Measurements from ENCODE around the gene LMO7. TPM values are rescaled to one million over a fixed set of nuclear protein-coding genes. Genes with fewer than 3 reads are reported as not detected.
A peak's percentile ranks its signal among the peaks of the same experiment; 100 is the strongest.

LMO7 gene
- total RNA-seq, 1 experiment from 2014 or later = 100 TPM

GRCh38 chr13:75889427-75889826 lies 253.3 kb downstream of the LMO7 start:
- no peaks in the 10 kb centered on the region for H3K27me3 ChIP-seq
- H3K4me3 ChIP-seq = no peak overlapping the region

GRCh38 chr13:75895168-75895567 lies 259.0 kb downstream of the LMO7 start:
- H3K9me3 ChIP-seq = no peaks in the 10 kb centered on the region; the same call in 1 of the 2 replicates
- no peak for DNase-seq
- H3K36me3 ChIP-seq = no peaks in the 10 kb centered on the region
- no peaks in the 10 kb centered on the region for H3K27me3 ChIP-seq
- no peak overlapping the region for H3K4me3 ChIP-seq

More at GRCh38 chr13:75889427-75889826, 253.3 kb downstream of the LMO7 start:
- no peaks in the 10 kb centered on the region for H3K9me3 ChIP-seq
- DNase-seq = no peak
- H3K36me3 ChIP-seq = no peaks in the 10 kb centered on the region

- Histone ChIP-seq H3K36me3 (no peaks in the 10 kb centered on the region), H3K9me3 (no peaks in the 10 kb centered on the region; the same call in 1 of the 2 replicates), H3K4me3 (no peak overlapping the region), H3K27me3 (no peaks in the 10 kb centered on the region)
- no peak for DNase-seq
Measured at GRCh38 chr13:75896271-75896670, 260.1 kb downstream of the LMO7 start.

- no peaks in the 10 kb centered on the region; the same call in 1 of the 2 replicates for H3K9me3 ChIP-seq
- no peak overlapping the region for H3K4me3 ChIP-seq
- DNase-seq = no peak
- no peaks in the 10 kb centered on the region for H3K36me3 ChIP-seq
- H3K27me3 ChIP-seq = no peaks in the 10 kb centered on the region
Measured at GRCh38 chr13:75897386-75897785, 261.3 kb downstream of the LMO7 start.

GRCh38 chr13:75901501-75901900 lies 265.4 kb downstream of the LMO7 start:
- Histone ChIP-seq H3K4me3 (no peak overlapping the region), H3K36me3 (no peaks in the 10 kb centered on the region), H3K27me3 (no peaks in the 10 kb centered on the region), H3K9me3 (no peaks in the 10 kb centered on the region; the same call in 1 of the 2 replicates)
- no peak for DNase-seq

- Histone ChIP-seq H3K36me3 (no peaks in the 10 kb centered on the region), H3K4me3 (no peak overlapping the region), H3K27me3 (no peaks in the 10 kb centered on the region), H3K9me3 (no peaks in the 10 kb centered on the region; the same call in 1 of the 2 replicates)
- DNase-seq = no peak
Measured at GRCh38 chr13:75902166-75903104, 266.3 kb downstream of the LMO7 start.

GRCh38 chr13:75904012-75904411 lies 267.9 kb downstream of the LMO7 start:
- H3K4me3 ChIP-seq = no peak overlapping the region
- H3K36me3 ChIP-seq = no peaks in the 10 kb centered on the region
- no peaks in the 10 kb centered on the region for H3K27me3 ChIP-seq
- no peaks in the 10 kb centered on the region; the same call in 1 of the 2 replicates for H3K9me3 ChIP-seq
- DNase-seq = no peak

- H3K36me3 ChIP-seq = no peaks in the 10 kb centered on the region
- no peak for DNase-seq
- no peaks in the 10 kb centered on the region for H3K9me3 ChIP-seq
- no peak overlapping the region for H3K4me3 ChIP-seq
- no peaks in the 10 kb centered on the region for H3K27me3 ChIP-seq
Measured at GRCh38 chr13:75906315-75906714, 270.2 kb downstream of the LMO7 start.

- Histone ChIP-seq H3K9me3 (no peaks in the 10 kb centered on the region), H3K4me3 (no peak overlapping the region), H3K36me3 (no peaks in the 10 kb centered on the region), H3K27me3 (no peaks in the 10 kb centered on the region)
- no peak for DNase-seq
Measured at GRCh38 chr13:75907044-75907443, 270.9 kb downstream of the LMO7 start.

- Histone ChIP-seq H3K36me3 (no peaks in the 10 kb centered on the region), H3K9me3 (no peaks in the 10 kb centered on the region), H3K27me3 (no peaks in the 10 kb centered on the region), H3K4me3 (no peak overlapping the region)
- DNase-seq = peak; percentile 54
Measured at GRCh38 chr13:75908141-75908540, 272.0 kb downstream of the LMO7 start.

Other genes with a start within 250 kb of the LMO7 start
- 9.2 and 18.8 TPM in 2 replicates for gene TBC1D4, start 154.2 kb upstream of the LMO7 start, total RNA-seq (2014; rRNA removed; shearing (Covaris generic); ENCODE audit: low replicate concordance)
- 72.1 and 744 TPM in 2 replicates for gene COMMD6, start 98.5 kb upstream of the LMO7 start, total RNA-seq (2014; rRNA removed; shearing (Covaris generic); ENCODE audit: low replicate concordance)
- 65.8 and 68.4 TPM in 2 replicates for gene UCHL3, start 86.5 kb upstream of the LMO7 start, total RNA-seq (2014; rRNA removed; shearing (Covaris generic); ENCODE audit: low replicate concordance)

All from MG63 (cell line).